Astrocyte (in vitro differentiated cells and primary cell): Measurements from ENCODE around the gene DRD4.

Source experiments
- CTCF ChIP-seq: IDR thresholded peaks from 2 replicates; pipeline ENCODE4 v1.5.1; 2011; ENCODE audit warnings: low read depth, mild to moderate bottlenecking, inconsistent platforms, low read length, moderate library complexity; ENCODE audit not compliant: insufficient read depth
- EZH2 ChIP-seq: IDR thresholded peaks from 2 replicates; pipeline ENCODE4 v1.6.1; 2012; ENCODE audit warnings: mild to moderate bottlenecking, low read length, inconsistent platforms; ENCODE audit not compliant: insufficient read depth

- no peak for TF ChIP-seq CTCF
- no peak for TF ChIP-seq EZH2
Observed at GRCh38 chr11:656426-656825, 19.4 kb downstream of the DRD4 start.
